ENCODE data around the gene CSK.

- TF ChIP-seq RAD21 (IDR thresholded peaks at IDR 0.05; ENCODE audit: low read depth): no peak
- no peak for TF ChIP-seq MAX (IDR thresholded peaks at IDR 0.05)
- no peak for TF ChIP-seq EP300 (IDR thresholded peaks at IDR 0.05; ENCODE audit: borderline replicate concordance)
- no peak for TF ChIP-seq CREB1 (IDR thresholded peaks at IDR 0.05; ENCODE audit: low read depth)
- no peak for TF ChIP-seq TAF1 (IDR thresholded peaks at IDR 0.05; ENCODE audit: low read depth)
- no peak for TF ChIP-seq YY1 (IDR thresholded peaks at IDR 0.05; ENCODE audit: low read depth)
- TF ChIP-seq, protein P1, sequence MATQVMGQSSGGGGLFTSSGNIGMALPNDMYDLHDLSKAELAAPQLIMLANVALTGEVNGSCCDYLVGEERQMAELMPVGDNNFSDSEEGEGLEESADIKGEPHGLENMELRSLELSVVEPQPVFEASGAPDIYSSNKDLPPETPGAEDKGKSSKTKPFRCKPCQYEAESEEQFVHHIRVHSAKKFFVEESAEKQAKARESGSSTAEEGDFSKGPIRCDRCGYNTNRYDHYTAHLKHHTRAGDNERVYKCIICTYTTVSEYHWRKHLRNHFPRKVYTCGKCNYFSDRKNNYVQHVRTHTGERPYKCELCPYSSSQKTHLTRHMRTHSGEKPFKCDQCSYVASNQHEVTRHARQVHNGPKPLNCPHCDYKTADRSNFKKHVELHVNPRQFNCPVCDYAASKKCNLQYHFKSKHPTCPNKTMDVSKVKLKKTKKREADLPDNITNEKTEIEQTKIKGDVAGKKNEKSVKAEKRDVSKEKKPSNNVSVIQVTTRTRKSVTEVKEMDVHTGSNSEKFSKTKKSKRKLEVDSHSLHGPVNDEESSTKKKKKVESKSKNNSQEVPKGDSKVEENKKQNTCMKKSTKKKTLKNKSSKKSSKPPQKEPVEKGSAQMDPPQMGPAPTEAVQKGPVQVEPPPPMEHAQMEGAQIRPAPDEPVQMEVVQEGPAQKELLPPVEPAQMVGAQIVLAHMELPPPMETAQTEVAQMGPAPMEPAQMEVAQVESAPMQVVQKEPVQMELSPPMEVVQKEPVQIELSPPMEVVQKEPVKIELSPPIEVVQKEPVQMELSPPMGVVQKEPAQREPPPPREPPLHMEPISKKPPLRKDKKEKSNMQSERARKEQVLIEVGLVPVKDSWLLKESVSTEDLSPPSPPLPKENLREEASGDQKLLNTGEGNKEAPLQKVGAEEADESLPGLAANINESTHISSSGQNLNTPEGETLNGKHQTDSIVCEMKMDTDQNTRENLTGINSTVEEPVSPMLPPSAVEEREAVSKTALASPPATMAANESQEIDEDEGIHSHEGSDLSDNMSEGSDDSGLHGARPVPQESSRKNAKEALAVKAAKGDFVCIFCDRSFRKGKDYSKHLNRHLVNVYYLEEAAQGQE (IDR thresholded peaks at IDR 0.05; ENCODE audit: low read depth): no peak
- TF ChIP-seq USF1 (IDR thresholded peaks at IDR 0.05): no peak
- TF ChIP-seq FOXM1 (IDR thresholded peaks at IDR 0.05; ENCODE audit: borderline replicate concordance, low read depth): no peak
- no peak for TF ChIP-seq EGR1 (IDR thresholded peaks at IDR 0.05)
- TF ChIP-seq NFIC (IDR thresholded peaks at IDR 0.05): no peak
- no peak for TF ChIP-seq CEBPB (IDR thresholded peaks at IDR 0.05)
- TF ChIP-seq ZBTB7A (IDR thresholded peaks at IDR 0.05; ENCODE audit: low read depth): no peak
- no peak for TF ChIP-seq TEAD4 (IDR thresholded peaks at IDR 0.05)
Observed at GRCh38 chr15:74780523-74781430, 1.1 kb upstream of the CSK start.
